LNCaP clone FGC (cell line): ENCODE data around the gene FBXW2.

ENCODE experiments used
- DNase-seq: peaks from one replicate; pipeline ENCODE4 v3.0.0-alpha.2; 2011; ENCODE audit warnings: low read depth
- H3K4me3 ChIP-seq: 2 replicates; pipeline ENCODE4 v1.5.1; 2011; ENCODE audit warnings: mild to moderate bottlenecking, low read depth, low read length, control low read depth
- CTCF ChIP-seq: IDR thresholded peaks from 2 replicates; pipeline ENCODE4 v1.5.1; 2012; ENCODE audit warnings: mild to moderate bottlenecking; ENCODE audit not compliant: control insufficient read depth, insufficient read depth; ENCODE audit errors: extremely low read depth

Gene FBXW2

GRCh38 chr9:120715389-120715924, 77.8 kb downstream of the FBXW2 start:
- no peak overlapping the region; the same call in 1 of the 2 replicates for H3K4me3 ChIP-seq
- no peak for DNase-seq
- no peak for TF ChIP-seq CTCF

GRCh38 chr9:120714846-120715388, 78.3 kb downstream of the FBXW2 start:
- peak overlapping the region; percentile 75 for H3K4me3 ChIP-seq
- no peak for TF ChIP-seq CTCF
- no peak for DNase-seq

GRCh38 chr9:120714088-120714845, 78.9 kb downstream of the FBXW2 start, which contains the start of gene MEGF9:
Gene MEGF9, minus strand, starts transcription at chr9:120714470. Its CDS starts 112 bp downstream, at chr9:120714358.
- peak; percentile 93 for DNase-seq
- no peak for TF ChIP-seq CTCF
- peak within 1 kb of the TSS; percentile 75 for H3K4me3 ChIP-seq

- H3K4me3 ChIP-seq, result peak overlapping the region; percentile 75
- DNase-seq, result no peak
- TF ChIP-seq CTCF, result no peak
These were observed 79.7 kb downstream of the FBXW2 start for GRCh38 chr9:120713257-120714087.

GRCh38 chr9:120712539-120713031, 80.6 kb downstream of the FBXW2 start:
- H3K4me3 ChIP-seq, result peak overlapping the region; percentile 75; the same call in 1 of the 2 replicates
- DNase-seq, result no peak

More at GRCh38 chr9:120712539-120713031, 80.6 kb downstream of the FBXW2 start:
- TF ChIP-seq CTCF, result no peak
